HG03565 (cell line): ENCODE data around the gene DLK1.

Experiments used
- ATAC-seq: cut with Tn5 transposase; IDR thresholded peaks from one replicate; pipeline ENCODE4 v1.9.1; 2021; ENCODE audit warnings: mild to moderate bottlenecking, moderate library complexity; ENCODE audit not compliant: unreplicated experiment

Gene DLK1

DNA sequence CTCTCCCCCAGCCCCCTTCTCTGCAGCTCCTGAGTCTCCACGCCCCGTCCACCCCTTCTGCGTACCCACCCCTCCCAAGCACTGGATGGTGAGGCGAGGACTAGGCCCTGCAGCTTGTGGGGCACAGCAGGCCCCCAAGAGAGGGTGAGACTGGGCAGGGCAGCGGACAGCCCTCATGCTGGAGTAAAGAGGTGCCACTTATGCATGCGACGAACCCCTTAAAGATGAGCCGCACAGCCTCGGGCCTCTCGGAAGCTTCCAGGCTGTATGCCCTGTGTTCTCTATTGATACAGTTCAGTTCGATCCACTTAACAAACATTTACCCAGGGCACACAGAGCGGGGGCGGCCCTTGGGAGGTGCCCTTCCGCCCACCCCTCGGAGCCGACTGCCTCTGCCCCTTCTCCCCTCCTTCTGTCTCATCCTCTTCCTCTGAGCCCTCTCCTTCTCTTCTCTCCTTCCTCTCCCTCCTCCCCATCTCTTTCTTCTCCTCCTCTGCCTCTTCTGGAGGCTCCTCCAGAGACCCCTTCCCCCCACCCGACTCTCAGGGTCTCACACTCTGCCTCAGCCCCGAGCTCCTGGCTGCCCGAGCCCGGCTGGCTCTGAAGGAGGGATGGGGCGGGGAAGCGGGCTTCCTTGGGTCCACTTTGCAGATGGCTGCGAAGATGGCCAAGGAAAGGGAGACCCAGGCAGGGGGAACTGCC is 32.7 kb upstream of the DLK1 start:
- ATAC-seq, result no peak

DNA sequence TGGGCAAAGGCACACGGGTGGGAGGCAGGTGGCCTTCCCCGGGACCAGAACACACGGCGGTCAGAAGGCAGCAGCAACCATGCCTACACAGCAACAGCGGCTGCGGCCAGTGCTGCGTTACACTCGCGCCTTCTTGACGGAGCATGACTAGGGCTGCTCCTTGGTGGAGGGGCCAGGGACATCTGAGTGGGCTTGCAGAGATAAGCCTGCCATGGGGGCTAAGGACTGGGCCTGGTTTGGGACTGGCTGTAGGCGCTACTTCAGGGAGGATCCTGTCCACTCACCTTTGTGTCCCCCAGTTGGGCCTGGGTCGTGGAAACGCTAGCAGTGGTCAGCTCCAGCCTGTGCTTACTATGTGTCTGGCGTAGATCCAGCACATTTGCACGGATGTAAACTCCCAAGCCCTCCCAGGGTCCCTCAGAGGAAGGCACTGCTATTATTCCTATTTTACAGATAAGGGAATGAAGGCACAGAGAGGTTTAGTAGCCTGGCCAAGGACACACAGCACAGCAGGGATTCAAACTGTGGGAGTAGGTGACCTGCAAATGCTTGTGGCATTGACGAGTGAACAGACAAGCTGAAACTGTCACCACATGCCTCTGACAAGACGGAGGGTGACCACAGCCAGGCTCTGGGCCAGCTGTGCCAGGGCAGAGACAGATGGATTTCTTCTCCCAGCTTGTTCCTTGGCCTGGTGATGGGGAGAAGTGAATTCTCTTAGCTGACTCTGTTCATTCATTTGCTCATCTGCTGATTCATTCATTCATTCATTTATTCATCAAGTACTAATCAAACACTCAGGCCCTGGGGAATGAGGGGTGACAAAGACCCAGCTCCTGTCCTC is 31.9 kb upstream of the DLK1 start:
- ATAC-seq, result no peak

DNA sequence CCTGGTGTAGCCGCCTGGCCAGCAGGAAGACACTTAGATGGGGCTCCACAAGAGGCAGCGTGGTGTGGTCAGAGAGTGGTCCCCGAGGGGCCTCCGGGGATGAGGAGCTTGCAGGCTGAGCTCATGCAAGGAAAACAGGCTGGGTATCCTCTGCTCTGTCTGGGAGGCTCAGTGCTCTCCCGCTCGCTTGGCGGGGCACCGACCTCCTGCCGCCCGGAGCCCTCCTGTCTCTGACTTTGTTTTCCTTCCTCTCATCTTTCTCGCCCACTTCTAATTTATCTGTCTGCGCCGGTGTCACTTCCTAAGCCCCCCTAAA is 31.3 kb upstream of the DLK1 start:
- ATAC-seq, result no peak

DNA sequence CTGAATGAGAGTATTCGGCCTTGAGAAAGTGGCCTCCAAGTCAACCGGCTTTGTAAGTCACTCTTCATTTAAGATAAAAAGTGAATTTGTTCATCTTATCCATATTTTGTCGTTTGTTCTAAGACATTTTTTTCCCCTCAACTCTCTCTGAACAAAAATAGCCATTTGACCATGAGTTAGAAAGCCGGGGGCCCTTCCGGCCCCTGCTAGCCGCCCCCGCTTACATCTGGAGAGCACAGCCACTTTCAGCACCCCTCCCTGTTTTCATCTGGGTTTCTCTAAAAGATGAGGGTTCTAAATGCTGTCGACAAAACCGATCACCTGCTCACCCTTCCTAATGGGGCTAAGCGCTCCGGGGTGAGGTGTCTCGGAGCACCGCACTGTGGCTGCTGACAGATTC is 30.7 kb upstream of the DLK1 start:
- no peak for ATAC-seq

DNA sequence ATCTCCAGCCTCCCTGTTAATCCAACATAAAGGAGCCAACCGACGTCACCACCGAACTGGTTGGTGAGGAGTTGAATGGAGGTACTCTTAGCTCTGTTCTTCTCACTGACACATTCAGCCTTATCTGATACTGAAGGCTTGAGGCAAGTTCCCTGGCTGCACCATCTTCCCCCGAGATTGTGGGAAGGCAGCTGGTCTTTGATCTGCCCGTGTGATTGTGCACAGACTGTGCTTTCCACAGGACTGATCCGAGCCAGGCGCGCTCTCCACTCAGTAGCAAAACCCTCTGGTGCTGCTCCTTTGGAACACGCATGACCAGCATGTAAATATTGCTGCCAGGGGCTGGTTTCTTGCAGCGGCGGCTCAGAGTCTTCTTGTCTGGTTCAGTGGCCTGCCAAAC is 30.1 kb upstream of the DLK1 start:
- no peak for ATAC-seq

DNA sequence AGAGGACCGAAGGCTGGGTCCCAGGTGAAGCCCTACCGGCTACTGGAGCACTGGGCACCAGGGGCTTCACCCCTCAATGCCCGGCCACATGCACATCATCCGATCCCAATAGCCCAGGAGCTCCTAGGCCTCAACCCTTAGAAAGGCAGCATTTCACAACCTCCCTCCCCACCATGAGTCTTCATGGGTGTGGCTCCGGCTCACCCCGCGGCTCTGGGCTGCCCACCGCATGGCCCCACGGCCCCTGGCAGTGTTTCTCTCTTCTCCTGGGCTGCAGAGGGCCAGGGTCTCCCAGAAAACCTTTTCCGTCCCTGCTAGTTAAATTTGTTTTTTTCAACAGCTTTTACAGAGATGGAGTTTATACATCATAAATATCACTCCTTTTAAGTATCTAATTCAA is 28.6 kb upstream of the DLK1 start:
- no peak for ATAC-seq

DNA sequence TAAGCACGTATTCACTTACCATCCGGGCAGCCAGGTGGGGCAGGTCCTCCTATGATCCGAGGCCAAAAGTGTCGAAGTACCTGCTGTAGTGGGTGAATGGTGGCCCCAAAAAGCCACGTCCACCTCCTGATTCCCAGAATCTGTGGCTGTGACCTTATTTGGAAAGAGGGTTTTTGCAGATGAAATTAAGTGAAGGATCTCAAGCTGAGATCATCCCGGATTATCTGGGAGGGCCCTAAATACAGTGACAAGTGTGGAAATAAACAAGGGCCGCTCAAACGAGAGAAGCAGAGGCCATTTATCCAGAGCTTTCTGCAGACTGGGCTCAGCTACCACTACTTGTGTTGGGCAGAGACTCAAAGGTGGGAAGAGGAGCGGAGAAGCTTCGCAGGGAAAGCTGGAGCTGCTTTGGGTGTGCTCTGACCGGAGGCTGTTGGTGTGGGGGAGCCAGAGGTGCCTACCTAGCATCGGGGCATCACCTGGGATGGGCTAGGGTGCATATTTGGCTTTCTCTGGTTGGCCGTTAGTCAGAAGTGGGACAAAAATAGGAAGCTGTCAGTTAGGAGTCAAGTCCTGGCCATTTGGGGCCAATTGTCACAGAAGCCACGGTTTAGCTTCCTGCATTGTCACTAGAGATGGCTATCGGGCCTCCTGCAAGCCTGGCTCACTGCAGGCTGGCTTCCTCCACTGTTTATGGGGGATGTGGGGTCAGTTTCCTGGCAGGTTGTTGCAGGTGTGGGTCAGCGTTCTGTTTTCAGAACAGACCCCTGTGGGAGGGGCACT is 27.8 kb upstream of the DLK1 start:
- ATAC-seq, result no peak

DNA sequence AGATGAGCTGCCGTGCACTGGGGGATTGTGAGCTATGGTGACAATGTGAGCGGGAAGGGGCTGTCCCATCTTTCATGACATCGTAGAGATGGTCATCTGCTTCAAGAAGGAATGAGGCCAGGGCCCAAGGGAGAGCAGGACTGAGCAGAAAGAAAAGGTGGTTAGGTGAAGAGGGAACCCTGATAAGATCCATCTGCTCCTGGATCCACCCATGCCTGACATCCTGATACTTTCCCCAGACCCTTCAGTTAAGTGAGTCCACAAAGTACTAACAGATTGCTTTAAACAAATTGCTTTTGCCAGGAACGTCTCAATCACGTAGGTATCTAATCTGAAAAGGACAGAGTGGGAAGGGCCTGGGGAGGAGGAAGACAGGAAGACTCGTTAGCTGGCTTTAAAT is 25.4 kb upstream of the DLK1 start:
- no peak for ATAC-seq

DNA sequence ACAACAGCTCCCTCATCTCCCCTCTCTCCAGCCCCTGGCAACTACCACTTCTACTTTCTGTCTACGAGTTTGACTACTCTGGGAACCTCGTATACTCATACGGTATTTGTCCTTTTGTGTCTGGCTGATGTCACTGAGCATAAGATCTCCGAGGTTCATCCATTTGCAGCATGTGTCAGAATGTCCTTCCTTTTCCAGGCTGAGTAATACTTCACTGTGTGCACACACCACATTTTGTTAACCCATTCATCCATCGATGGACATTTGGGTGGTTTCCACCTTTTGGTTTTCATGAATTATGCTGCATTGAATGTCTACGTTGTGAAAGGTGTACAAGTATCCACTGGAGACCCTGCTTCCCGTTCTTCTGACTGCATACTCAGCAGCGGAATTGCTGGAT is 24.1 kb upstream of the DLK1 start:
- no peak for ATAC-seq

DNA sequence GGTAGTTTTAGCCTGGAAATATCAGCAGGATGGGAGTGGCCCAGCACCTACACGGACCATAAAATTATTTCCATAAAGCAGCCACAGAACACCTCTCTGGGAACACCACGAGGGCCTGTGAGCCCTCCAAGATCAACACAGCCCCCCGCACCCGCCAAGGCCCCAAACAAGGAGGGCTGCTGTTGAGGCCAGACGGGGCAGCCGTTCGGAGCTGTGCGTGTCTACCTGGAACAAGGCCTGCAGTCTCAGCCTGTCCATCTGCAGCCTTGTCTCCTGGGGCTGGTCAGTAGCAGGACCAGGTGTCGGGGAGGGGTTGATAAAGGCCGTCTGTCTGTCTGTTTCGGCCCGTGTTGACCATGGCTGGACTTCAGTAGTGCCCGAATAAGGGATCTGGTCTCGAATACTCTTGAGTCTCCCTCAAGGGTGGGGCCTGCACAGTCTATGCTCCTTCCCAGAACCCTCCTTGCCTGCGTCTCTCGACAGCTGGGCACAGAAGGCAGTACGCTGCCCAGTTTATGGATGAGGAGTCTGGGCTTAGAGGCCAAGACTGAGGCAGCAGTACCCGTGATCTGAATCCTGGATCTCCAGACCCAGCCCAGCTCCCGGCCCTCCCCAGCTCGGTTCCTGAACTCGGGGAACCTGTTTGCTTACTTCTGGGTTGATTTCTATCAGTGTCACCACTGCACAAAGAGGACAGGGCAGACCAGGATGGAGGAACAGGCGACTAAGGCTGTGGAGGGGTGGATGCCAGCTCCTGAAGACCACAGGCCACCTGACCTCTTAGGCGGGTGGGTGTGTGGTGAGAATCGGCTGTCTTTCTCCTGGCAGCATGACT is 23.1 kb upstream of the DLK1 start:
- no peak for ATAC-seq

DNA sequence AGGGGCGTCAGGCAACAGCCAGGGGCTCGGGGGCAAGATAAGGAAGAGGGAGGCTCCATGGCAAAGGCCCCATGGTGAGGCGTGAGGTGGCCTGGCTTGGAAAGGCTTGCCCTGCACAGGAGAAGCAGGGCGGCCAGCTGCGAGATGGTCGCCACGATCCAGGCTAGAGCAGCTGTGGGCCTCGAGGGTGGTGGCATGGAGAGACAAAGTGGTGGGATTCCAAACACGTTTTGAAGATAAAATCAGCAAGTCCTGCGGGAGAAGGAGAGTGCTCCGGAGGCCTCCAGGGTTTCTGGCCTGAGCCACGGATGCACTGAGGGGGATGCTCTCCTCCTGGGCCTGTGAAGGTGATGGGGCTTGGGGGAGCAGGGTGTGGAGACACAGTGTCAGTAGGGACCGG is 20.5 kb upstream of the DLK1 start:
- no peak for ATAC-seq

DNA sequence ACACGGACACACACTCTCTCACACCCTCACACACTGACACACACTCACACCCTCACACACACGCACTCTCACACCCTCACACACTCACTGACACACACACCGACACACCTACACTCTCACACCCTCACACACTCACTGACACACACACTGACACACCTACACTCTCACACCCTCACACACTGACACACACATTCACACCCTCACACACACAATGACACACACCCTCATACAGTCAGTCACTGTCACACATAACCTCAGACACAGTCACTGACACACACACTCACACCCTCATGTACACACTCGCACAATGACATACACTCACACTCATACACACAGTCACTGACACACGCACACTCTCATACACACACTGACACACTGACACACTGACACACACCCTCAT is 19.8 kb upstream of the DLK1 start:
- no peak for ATAC-seq

DNA sequence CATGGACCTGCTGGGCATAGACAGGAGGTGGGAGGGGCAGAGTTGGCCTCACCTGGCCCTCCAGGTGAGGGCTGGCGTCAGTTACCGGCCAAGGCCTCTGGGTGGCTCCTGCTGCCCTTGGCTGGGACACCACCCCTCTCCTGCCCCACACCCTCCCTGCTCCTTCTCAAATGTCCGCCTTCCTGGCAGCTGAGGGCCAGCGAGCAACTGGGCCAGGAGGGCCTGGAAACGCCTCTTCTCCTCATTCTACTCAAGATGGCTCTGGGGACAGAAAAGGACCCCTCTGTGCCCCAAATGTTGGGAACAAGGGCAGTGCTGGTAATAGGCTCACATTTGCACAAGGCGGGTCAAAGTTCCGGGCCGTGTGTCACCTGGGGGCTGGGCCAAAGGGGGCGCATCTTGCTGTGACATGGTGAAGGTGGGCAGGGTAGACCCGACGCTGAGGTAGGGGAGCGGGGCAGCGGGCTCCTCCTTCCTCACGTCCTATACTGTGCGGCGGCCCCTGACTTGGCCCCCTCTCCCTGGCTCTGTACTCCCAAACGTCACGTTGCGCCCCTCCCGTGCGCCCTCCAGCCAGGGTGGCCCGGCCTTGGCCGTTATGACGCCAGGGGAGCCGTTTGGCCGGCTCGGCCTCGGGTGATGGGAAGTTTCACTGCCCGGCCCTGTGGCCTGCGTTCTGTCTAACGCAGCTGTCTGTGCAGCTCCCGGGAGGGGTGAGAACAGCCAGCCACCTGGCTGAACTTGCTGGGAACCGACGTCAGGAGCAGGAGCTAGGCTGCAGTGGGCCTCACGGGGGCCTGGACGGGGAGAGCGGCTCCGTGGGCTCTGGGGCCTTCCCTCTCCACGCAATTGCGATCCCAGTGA is 18.0 kb upstream of the DLK1 start:
- ATAC-seq, result no peak

DNA sequence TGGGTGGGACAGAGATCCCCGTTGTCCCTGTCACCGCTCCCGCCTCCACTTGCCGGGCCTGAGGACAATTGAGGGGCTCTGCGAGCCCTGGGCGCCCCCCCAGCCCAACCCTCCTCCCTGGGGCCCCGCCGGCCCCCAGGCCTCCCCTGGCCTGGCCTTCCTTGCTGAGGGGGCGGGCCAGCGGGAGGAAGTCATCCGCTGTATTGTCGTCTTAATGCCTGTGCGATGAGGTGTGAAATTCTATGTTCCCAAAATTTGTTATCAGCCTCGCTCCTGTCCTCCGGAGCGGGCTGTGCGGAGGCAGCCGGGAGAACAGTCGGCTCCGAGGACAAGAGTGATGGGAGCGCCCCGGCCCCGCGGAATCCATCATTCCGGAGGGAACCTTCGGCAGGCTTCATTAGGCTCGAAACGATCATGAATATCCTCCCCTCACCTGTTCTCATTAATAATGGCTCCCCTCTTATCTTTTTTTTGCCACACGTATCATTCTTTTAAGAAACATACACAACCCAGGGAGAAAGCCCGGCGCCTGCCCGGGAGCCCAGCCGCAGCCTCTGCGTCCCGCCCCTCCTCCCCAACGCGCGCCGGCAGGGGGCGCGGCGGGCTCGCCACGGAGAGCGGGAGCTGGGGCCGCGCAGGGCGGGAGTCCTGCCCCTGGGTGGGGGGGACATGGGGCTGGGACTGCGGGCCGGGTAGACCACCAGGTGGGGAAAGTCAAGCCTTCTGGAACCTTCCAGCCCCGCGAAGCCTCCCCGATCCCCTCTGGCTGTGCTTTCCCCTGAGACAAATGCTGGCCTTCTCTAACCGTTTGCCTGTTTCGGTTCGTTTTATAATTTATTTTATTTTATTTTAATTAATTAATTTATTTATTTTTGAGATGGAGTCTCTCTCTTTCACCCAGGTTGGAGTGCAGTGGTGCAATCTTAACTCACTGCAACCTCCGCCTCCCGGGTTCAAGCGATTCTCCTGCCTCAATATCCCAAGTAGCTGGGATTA is 17.1 kb upstream of the DLK1 start:
- no peak for ATAC-seq

DNA sequence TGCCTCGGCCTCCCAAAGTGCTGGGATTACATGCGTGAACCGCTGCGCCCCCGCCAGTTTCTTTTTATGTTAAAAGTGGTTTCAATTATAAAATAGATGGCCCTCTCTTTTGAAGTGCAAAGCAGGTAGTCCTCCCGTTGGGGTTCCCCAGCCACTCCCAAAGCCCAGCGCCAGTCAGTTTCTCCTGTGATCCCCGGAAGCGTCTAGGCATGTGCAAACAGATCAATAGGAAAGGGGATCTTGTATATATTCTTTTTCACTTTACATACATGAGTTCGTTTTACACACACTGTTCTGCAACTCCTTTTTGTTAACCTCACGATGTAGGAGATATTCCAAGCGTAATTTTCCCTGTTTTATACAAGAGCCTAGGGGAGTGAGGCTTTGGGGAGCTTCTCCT is 16.3 kb upstream of the DLK1 start:
- no peak for ATAC-seq

DNA sequence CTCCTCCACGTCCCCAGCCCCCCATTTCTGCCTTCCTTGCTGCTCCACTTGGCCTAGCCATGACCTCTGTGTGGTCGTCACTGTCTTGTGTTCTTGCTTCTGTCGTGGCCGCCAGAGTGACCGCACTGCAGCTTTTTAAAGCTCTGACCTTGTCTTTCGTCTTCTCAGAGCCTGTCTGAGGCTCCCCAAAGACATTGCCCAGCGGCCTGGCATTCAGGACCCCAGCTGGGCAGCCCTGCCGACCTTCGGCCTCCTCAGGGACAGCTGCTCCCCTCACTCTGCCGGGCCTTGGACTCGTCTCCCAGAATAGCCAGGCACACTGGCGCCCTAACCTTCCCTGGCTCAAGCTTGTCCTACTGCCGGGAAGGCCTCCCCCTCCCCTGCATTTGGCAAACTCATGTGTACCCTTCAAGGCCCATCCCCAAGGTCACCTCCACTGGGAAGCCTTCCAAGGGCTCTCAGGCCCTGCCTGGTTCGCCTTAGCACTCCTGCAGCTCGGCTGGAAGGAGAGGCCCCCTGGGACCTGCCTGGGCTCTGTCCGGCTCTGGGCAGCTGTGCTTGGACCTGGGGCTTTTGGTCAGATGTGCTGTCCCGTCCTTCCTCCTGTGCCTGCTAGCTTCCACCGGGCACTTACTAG is 15.7 kb upstream of the DLK1 start:
- no peak for ATAC-seq

DNA sequence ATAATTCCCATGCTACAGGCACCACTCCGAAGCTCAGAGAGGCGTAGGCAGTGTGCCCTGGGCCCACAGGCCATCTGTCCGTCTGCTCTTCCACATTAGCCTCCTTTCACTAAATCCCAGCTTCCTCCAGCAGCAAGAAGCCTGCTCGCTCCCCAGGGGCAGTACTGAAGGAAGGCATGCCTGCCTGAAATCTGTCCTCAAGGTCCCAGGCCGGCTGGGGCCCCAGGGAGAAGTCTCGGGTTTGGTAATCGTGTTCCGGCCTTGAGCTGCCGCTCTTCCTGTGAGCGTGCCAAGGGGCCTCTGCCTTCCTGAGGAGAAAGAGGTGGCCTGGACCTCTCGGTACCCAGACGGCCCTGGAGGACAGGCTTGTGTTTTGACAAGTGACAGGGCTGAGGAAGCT is 15.2 kb upstream of the DLK1 start:
- ATAC-seq, result no peak

DNA sequence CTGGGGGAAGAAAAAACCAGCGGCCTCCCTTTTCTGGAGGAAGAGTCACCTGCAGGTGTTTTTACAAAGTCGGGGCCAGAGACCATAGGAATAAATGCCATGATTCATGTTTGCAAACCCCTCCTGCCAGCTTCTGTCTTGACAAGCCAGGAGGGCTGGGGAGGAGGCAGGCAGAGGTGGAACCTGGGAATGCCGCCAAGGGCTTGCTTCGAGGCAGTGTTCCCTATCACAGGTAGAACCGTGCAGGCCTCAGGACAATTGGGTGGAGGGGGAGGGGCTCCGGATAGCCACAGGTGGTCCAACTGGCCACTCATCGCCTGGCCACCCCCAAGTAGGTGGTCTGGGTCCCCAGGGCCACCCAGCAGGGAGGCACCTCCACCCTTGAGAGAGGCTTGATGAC is 14.2 kb upstream of the DLK1 start:
- ATAC-seq, result no peak

DNA sequence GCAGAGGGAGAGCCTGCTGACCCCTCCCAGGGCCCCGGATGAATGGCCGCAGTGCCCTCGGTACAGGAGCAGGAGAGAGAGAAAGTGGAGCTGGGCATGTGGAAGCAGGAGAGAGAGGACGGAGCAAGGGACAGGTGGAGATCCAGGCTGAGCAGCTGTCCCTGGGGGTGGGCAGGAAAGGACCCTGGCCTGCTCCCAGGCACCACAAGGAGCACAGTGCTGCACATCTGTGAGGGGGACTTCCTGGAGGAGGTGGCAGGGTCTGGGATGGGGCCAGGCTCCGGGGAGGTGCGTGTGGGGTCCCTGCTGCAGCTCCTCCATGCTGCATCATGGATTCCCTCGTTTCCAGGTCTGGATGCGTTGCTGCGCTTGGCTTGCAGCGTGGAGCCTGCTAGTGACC is 13.0 kb upstream of the DLK1 start:
- no peak for ATAC-seq
